GM21390 (cell line): ENCODE results near the gene CLRN1.

Experiments used
- ATAC-seq: cut with Tn5 transposase; IDR thresholded peaks from one replicate; pipeline ENCODE4 v1.9.1; 2021; ENCODE audit not compliant: unreplicated experiment

The CLRN1 gene

GRCh38 chr3:150978566-150979148 is 6.1 kb upstream of the CLRN1 start:
- no peak for ATAC-seq

- ATAC-seq = no peak
Measured at GRCh38 chr3:150975992-150976368, 3.5 kb upstream of the CLRN1 start.

- ATAC-seq = no peak
Measured at GRCh38 chr3:150975086-150975991, 2.8 kb upstream of the CLRN1 start.

GRCh38 chr3:150970665-150971324 is 1.7 kb downstream of the CLRN1 start:
- ATAC-seq = no peak

GRCh38 chr3:150968341-150969035 is 4.0 kb downstream of the CLRN1 start:
- no peak for ATAC-seq

- no peak for ATAC-seq
Measured at GRCh38 chr3:150965436-150965835, 7.1 kb downstream of the CLRN1 start.

- ATAC-seq = no peak
Measured at GRCh38 chr3:150961949-150962348, 10.6 kb downstream of the CLRN1 start.

- ATAC-seq = no peak
Measured at GRCh38 chr3:150960708-150961684, 11.5 kb downstream of the CLRN1 start.

- ATAC-seq = no peak
Measured at GRCh38 chr3:150958683-150959082, 13.8 kb downstream of the CLRN1 start.

- ATAC-seq = no peak
Measured at GRCh38 chr3:150956376-150956775, 16.2 kb downstream of the CLRN1 start.

GRCh38 chr3:150951923-150952322 is 20.6 kb downstream of the CLRN1 start:
- no peak for ATAC-seq

- no peak for ATAC-seq
Measured at GRCh38 chr3:150945226-150946032, 27.1 kb downstream of the CLRN1 start.

- ATAC-seq = no peak
Measured at GRCh38 chr3:150942221-150942620, 30.3 kb downstream of the CLRN1 start.

- ATAC-seq = peak; percentile 94
Measured at GRCh38 chr3:150936693-150937092, 35.8 kb downstream of the CLRN1 start.

GRCh38 chr3:150933473-150933995 is 39.0 kb downstream of the CLRN1 start:
- no peak for ATAC-seq

GRCh38 chr3:150931745-150932144 is 40.8 kb downstream of the CLRN1 start:
- ATAC-seq = no peak

- no peak for ATAC-seq
Measured at GRCh38 chr3:150930839-150931238, 41.7 kb downstream of the CLRN1 start.

- ATAC-seq = no peak
Measured at GRCh38 chr3:150928234-150928633, 44.3 kb downstream of the CLRN1 start.

- ATAC-seq = no peak
Measured at GRCh38 chr3:150926328-150926727, 46.2 kb downstream of the CLRN1 start.
